HUDEP-2 (cell line): ENCODE results near the gene EMX2.
A peak's percentile ranks its signal among the peaks of the same experiment; 100 is the strongest.

ENCODE experiments used
- DNase-seq, 76 experiments: peaks; one replicate each; lab custom pipeline; 2025; ENCODE audit not compliant: unreplicated experiment in 76 of 76; lab: John Stamatoyannopoulos, UW

Gene EMX2

DNA sequence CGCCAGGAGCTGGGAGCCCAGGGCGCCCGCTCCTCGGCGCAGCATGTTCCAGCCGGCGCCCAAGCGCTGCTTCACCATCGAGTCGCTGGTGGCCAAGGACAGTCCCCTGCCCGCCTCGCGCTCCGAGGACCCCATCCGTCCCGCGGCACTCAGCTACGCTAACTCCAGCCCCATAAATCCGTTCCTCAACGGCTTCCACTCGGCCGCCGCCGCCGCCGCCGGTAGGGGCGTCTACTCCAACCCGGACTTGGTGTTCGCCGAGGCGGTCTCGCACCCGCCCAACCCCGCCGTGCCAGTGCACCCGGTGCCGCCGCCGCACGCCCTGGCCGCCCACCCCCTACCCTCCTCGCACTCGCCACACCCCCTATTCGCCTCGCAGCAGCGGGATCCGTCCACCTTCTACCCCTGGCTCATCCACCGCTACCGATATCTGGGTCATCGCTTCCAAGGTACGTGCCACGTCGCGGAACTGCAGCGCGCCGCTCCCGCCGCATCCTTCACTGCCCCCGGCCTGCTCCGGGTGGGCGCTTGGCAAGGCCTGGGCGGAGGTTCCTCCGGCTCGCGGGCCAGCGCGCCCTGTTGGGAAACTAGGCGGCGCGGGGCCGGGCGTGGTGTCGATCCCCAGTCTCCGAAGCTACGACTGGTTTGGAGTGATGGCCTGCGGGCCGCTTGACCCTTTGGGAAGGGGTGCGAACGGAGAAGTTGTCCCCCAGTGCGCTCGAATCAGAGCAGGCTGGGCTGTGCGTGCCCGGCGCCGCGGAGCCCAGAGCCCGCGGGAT lies 868 bp downstream of the EMX2 start:
- no peak for DNase-seq

DNA sequence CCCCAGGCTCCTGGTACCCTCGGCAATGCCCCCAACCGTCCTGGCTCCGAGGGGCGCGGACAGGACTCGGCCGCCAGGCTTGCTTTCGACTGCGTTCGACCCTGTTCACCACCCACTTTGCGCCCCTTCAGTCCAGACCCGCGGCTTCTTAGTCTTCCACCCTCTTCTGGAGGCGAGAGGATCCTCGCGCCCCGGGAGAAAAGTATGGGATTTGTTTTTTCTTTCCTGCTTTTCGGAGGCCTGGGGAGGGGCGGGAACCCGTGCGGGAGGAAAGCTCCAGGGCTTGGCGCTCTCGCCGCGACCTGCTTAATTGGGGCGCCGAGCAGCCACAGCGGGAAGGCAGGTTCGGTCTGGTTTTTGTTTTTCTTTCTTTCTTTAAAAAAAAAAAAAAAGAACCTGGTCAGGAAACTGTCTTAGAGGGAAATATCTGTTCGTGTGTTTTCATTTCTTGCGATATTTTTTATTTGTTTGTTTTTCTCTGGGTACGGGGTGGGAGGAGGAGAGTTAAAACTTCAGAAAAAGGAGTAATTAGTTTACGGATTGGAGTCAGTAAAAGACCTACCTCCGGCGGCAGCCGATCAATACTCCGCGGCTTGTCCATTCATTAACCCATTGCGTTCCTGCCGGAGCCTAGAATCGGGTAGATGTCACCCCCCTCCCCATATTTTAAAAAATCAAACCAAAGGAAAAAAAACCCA lies 1.6 kb downstream of the EMX2 start:
- no peak for DNase-seq

- no peak for DNase-seq
Measured at GRCh38 chr10:117544711-117545140, 2.2 kb downstream of the EMX2 start.

DNA sequence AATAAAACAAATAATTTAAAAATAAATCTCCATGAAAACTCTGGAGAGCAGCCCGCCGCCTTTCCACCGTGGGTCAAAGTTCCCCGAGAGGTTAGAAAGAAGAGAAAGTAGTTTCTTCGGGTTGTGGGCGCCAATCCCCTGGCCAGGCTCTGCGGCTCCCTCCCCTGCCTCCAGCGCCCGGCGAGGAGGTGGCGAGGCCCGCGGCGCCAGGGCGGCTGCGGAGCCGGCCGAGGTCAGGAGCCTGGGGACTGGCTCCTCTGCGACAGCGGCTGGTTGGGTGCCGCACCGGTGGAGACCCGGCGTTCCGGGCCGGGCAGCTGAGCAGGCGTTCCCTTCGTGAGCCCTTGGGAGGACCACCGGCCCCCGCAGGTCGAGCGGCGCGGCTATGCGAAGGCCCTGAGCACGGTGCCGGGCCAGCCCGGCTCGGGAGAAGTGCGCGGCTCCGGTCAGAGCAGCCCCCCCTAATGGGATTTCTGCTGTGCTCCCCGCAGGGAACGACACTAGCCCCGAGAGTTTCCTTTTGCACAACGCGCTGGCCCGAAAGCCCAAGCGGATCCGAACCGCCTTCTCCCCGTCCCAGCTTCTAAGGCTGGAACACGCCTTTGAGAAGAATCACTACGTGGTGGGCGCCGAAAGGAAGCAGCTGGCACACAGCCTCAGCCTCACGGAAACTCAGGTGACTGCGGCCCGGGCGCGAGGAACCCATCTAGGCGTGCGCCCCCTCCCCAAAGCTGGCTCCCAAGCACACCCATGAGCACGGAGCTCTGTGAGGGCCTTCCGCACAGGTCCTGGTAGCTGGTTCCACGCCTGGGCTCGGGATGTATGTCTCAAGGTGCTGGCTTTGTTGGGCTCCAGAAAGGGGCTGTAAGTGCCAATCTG lies 2.8 kb downstream of the EMX2 start:
- no peak for DNase-seq

DNA sequence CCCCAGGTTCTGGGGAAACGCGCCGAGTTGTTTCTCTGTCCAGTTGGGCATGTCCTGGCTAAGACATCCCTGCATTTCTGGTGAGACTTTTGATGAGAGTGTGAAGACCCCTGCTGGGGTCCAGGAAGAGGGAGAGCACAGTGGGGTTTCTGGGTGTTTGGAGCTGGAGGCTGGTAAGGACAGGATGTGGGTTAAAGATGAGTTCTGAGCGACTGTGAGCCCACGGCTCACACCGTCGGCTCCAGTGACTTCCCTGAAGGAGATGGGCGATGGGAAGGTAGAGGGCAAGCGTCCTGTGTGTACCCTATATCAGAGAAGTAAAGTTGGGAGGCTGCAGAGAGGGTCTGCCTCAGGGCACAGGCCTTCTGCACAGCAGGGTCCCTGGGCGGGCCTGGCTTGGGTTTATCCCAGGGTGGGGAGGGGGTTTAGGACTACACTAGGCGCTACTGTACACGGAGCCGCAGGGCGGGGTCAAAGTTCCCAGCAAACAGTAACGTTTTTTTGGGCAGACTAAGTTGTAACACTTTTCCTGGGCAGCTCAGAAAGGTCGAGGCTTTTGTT lies 3.6 kb downstream of the EMX2 start:
- DNase-seq = no peak

DNA sequence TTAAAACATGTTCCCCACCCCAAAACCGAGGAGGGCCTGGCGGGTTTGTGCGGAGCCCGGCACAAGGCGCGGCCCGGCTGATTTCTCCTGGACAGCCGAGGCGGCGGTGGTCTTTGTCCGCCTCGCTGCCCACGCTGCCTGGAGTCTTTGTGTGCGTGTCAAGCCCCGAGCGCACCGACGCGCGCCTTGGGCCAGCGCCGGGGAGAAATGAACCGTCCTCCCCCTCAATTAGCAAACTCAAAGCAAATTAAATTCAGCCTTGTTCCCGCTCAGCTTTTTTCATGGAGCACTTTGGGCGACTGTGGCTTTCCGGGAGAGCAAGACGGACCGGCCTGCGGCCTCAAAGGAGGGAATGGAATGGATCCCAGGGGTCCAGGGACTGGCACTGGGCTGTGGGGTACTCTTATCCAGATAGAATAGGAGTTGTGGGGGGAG lies 4.1 kb downstream of the EMX2 start:
- no peak for DNase-seq

GRCh38 chr10:117547016-117547715 lies 4.6 kb downstream of the EMX2 start:
- no peak for DNase-seq

DNA sequence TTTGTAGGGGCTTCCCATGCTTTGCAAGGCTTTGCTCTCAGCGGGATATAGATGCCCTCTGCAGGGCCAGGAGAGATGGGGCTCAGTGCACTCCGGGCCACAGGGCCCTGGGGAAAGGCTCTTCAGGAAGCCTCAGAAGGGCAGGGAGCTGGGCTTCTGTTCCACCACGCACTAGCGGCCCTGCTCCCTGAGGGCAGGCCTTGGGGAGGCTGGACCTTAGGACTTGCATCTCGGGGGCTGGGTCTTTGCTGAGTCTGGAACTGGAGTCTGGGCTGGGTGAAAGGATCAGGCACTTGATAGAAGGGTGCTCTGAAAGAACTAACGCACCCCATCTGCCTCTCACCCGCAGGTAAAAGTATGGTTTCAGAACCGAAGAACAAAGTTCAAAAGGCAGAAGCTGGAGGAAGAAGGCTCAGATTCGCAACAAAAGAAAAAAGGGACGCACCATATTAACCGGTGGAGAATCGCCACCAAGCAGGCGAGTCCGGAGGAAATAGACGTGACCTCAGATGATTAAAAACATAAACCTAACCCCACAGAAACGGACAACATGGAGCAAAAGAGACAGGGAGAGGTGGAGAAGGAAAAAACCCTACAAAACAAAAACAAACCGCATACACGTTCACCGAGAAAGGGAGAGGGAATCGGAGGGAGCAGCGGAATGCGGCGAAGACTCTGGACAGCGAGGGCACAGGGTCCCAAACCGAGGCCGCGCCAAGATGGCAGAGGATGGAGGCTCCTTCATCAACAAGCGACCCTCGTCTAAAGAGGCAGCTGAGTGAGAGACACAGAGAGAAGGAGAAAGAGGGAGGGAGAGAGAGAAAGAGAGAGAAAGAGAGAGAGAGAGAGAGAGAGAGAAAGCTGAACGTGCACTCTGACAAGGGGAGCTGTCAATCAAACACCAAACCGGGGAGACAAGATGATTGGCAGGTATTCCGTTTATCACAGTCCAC lies 5.4 kb downstream of the EMX2 start:
- peak in 5 of 76 experiments; percentile 20 to 47 (median 38) for DNase-seq

- no peak for DNase-seq
Measured at GRCh38 chr10:117549100-117549585, 6.6 kb downstream of the EMX2 start.

DNA sequence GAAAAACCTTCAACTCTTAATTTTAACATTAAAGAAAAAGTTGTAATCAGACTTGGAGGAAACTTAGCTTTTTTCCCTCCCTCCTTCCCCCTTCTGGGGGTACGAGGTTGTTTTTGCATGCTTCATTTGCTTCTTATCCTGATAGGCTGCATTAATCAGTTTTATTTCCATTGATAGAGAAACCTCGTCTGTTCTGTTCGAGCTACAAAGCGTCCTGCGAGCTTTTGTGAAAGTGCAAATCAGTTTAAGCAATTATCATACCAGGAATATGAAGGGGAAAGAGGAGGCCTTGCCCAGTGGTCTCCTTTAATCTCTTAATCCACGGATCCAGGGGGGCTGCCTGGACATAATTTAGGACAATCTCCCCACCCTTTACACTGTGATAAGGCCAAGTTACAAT lies 7.5 kb downstream of the EMX2 start:
- no peak for DNase-seq

DNA sequence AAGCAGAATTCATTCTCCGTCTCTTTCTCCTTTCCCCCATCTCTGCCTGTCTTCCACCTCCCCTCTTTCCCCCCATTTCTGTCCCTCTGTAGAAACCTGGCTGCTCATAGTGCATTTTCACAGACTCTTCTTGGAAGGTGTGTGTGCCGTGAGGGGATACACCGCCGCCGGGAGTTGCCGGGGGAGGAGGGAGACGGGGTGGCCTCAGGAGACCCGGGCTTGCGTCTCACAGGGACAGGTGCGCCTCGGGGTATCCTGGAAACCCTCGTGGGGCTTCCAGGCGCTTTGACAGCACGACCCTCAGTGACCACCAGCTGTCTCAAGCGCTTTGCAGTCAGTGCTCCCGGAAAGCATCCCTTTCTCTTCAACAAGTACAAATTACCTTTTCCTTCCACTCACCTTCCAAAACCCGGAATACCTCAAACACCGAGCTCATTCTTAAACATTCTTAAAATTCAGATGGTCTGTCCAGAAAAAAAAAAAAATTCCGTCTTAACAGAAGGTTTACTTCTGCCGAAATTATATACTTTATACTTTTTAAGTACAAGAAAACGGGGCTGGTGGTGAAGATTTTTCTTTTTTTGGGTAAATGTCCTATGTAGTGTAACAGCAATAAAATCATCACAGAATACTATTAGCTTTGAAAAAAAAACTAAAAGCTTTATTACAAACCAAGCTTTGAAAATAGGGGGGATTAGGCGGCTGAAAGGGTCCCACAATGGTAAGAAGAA lies 8.2 kb downstream of the EMX2 start:
- no peak for DNase-seq

GRCh38 chr10:117551330-117552155 lies 9.0 kb downstream of the EMX2 start:
- DNase-seq = no peak

GRCh38 chr10:117552156-117552631 lies 9.6 kb downstream of the EMX2 start:
- DNase-seq = no peak

GRCh38 chr10:117552701-117553141 lies 10.2 kb downstream of the EMX2 start:
- no peak for DNase-seq

GRCh38 chr10:117553142-117553814 lies 10.7 kb downstream of the EMX2 start:
- no peak for DNase-seq

DNA sequence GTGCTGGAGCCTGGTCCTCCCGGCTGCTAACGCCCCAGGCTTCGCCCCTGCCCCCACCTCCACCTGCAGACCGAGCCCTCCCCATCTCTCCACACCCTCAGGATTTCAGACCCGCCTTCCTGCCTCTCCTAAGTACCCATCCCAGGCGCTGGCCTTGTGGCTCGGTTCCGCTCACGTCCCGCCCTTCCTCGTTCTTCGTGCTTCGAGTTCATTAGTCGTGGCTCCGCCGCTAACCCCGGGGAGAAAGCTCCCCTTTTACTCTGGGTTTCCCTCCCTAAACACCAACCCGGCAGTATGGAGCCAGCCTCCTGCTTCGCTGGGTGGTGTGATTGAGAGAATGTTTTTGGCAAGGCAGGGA lies 11.2 kb downstream of the EMX2 start:
- DNase-seq = no peak
